Measurements from ENCODE around the gene KLHDC4.

GRCh38 chr16:87722590-87723225, 43.1 kb downstream of the KLHDC4 start:
- no peak for TF ChIP-seq EZH2 (IDR thresholded peaks at IDR 0.05; ENCODE audit: low read length, unreplicated experiment)
- TF ChIP-seq CTCF (conservative IDR thresholded peaks at IDR 0.05; ENCODE audit: low read depth, low read length), result no peak
- no peak for TF ChIP-seq EZH2phosphoT487 (IDR thresholded peaks at IDR 0.05; ENCODE audit: borderline replicate concordance, low read length)
